Measurements from ENCODE around the gene PLD3.
"Not testable (repeated sequence)": the region's sequence is repeated elsewhere in the genome, so short reads cannot be mapped to it uniquely, and the experiment has no call there.

The PLD3 gene

DNA sequence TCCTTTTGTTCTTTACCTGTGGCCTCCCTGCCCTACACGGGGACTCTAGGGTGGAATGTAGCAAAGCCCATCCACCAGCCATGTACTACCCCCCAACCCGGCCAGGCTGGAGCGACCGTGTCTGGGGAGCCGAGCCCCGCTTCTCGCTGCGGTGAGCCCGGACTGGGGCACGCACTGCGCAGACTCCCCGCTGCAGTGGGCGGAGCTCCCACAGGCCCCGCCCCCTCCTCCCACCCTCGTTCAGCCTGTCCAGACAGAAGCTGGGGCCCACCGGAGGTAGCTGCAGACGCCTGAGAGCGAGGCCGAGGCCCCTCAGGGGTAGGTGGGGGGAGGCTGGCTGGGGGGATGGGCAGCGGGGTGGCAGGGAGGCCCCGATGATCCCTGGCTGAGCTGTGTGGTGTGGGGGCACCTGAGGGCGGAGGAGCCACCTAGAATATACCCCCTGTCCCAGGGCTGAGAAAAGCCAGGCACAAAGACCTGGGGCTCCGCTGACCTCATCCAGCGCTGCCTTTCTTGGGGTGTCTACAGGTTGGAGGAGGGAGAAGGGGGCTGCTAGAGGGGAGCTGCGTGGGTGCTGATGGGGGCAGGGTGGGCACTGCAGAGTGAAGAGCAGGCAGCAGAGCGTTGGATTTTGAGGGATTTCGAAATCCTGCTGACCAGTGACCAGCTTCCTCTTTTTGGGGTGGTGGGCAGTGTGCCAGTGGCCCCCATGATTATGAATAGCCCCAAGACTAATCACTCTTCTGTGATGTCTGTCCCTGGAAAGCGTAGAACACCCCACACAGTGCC, 17.3 kb downstream of the PLD3 start:
- peak; percentile 14 for DNase-seq (ENCODE audit: low spot score)

- no peak for DNase-seq (ENCODE audit: low spot score)
Measured at GRCh38 chr19:40366697-40367561, 18.4 kb downstream of the PLD3 start.

DNA sequence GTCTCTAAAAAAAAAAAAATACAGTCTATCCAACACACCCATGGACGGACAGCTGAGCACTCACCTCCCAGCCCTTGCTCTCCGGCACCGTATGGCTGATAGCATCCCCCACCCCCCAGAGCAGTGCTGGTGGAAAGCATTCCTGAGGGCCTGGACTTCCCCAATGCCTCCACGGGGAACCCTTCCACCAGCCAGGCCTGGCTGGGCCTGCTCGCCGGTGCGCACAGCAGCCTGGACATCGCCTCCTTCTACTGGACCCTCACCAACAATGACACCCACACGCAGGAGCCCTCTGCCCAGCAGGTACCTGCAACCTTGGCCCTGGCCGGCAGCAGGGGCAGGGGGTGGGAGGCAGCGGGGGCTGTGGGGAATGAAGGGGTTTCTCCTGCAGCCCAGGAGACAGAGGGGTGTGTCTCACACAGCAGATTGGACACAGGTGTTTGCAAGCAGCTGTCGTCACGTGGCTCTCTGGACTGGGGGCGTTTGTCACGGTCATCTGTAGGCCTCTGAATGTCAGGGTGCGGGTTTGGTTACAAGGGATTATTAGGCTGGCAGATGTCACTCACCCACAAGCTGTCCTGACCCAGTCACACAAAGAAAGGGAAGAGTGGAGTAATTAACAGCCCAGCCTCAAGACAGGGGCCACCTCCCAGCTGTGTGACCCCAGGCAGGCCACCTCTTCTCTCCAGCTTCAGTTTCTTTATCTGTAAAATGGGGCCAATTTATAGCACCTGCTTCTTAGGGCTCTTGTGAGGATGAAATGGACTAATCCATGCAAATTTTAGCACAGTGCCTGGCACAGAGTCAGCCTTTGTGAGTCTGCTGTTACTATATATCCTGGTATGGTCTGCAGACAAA, 19.3 kb downstream of the PLD3 start:
- DNase-seq (ENCODE audit: low spot score), result no peak

DNA sequence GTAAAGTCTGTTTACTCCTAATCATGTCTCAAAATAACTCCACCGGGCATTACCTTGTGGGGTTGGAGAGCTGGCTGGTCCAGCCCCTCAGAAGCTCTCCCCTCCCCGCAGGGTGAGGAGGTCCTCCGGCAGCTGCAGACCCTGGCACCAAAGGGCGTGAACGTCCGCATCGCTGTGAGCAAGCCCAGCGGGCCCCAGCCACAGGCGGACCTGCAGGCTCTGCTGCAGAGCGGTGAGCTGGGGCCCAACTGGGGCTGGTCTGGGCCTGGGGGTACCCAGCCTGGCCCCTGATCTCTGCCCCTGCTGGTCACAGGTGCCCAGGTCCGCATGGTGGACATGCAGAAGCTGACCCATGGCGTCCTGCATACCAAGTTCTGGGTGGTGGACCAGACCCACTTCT, 21.3 kb downstream of the PLD3 start:
- no peak for DNase-seq (ENCODE audit: low spot score)

GRCh38 chr19:40370253-40370652, 21.8 kb downstream of the PLD3 start:
- DNase-seq (ENCODE audit: low spot score), result not testable (repeated sequence)

DNA sequence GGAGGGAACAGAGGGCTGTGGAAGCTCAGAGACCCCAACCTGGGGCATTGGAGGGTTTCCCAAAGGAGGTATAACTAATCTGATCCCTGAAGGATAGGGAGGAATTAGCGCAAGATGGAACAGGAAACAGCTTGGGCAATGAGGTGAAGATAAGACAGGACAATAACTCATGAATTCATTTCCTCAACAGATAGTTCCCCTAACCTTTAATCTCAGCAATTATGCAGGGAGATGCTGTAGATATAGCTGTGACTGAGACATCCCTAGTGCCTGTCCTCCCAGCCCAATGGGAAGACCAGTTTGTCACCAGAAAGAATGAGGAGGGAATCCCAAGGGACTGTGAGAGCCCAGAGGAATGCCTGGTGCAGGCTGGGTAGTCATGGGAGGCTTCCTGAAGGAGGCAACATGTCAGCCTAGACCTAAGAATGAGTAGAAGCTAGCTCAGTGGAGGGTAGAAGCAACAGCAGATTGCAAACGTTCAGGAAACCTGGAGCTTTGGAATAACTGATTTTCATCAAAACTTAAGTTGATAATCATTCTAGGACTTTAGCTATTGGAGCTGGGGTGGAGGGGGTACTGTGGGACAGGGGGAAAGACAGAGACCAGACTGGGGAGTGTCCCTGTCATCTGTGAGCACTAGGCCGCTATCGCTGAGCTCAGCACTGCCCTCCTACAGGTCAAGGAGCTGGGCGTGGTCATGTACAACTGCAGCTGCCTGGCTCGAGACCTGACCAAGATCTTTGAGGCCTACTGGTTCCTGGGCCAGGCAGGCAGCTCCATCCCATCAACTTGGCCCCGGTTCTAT, 22.7 kb downstream of the PLD3 start:
- DNase-seq (ENCODE audit: low spot score), result no peak

GRCh38 chr19:40371802-40372122, 23.3 kb downstream of the PLD3 start:
- no peak for DNase-seq (ENCODE audit: low spot score)

DNA sequence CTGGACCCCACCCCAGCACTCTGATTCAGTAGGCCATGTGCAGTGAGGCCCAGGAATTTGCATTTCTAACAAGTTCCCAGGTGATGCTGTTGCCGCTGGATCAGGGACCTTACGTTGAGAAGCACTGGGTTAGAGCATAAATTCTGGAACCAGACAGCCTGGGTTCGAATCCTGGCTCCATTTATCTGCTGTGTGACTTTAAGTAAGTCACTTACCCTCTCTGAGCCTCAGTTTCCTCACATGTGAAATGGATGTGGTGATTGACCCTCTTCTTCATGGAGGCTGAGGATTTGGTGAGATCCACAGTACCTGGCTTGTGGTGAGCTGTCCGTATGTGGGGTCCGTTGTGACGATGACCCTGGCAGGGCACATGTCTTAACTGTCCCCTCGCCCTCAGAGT, 25.6 kb downstream of the PLD3 start:
- DNase-seq (ENCODE audit: low spot score), result no peak

- no peak for DNase-seq (ENCODE audit: low spot score)
Measured at GRCh38 chr19:40376286-40376862, 27.9 kb downstream of the PLD3 start.

DNA sequence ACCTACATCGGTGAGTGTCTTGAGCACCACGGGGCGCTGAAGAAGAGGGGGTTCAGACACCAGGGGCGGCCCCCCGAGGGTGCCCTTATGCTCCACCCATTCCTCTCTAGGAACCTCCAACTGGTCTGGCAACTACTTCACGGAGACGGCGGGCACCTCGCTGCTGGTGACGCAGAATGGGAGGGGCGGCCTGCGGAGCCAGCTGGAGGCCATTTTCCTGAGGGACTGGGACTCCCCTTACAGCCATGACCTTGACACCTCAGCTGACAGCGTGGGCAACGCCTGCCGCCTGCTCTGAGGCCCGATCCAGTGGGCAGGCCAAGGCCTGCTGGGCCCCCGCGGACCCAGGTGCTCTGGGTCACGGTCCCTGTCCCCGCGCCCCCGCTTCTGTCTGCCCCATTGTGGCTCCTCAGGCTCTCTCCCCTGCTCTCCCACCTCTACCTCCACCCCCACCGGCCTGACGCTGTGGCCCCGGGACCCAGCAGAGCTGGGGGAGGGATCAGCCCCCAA, 29.4 kb downstream of the PLD3 start:
- DNase-seq (ENCODE audit: low spot score), result no peak

DNA sequence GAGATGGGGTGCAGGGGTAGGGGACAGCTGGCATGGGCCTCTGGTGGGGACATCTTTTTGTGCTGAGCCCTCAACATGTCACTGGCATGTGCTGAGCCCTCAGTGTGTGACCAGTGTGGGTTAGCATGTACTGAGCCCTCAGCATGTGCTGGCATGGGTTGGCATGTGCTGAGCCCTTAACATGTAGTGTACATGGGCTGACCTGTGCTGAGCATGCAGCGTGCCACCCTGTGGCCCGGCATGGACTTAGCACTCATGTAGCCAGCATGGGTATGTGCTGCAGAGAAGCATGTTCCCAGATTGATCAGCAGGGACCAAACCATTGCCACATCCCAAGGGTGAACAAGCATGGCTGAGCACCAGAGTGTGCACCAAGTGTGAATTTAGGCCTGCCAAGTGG, 30.0 kb downstream of the PLD3 start:
- no peak for DNase-seq (ENCODE audit: low spot score)

DNA sequence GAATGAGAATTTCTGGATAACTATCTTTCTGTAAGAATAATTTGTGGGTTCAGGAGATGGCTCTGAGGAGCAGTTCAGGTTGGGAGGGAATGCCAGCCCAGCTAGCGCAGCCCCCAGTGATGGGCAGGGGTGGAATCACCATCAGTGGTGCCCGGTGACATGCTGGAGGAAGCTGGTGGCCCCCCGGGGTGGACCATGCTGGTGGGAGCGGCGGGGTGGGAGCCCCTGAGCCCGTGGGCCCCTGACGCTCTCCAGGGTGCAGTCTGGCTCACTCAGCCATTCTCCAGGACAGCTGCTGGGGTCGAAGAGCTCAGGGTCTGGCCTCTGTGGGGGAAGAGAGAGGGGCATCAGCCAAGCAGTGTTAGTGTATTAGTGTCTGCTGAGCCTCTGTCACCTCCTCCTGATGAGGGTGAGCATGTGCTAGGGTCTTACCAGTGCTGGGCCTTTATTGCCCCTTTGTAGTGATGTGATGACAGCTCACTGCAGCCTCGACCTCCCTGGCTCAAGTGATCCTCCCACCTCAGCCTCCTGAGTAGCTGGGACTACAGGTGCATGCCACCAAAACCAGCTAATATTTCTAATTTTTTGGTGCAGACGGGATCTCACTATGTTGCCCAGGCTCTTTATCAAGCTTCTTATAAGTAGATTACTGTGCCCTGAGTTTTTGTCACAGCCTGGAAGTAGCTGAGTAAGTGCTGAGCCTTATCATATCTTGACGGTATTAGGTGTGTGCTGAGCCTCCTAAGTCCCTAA, 31.1 kb downstream of the PLD3 start:
- no peak for DNase-seq (ENCODE audit: low spot score)

GRCh38 chr19:40380199-40381037, 31.9 kb downstream of the PLD3 start:
- no peak for DNase-seq (ENCODE audit: low spot score)

- no peak for DNase-seq (ENCODE audit: low spot score)
Measured at GRCh38 chr19:40381321-40381720, 32.8 kb downstream of the PLD3 start.

DNA sequence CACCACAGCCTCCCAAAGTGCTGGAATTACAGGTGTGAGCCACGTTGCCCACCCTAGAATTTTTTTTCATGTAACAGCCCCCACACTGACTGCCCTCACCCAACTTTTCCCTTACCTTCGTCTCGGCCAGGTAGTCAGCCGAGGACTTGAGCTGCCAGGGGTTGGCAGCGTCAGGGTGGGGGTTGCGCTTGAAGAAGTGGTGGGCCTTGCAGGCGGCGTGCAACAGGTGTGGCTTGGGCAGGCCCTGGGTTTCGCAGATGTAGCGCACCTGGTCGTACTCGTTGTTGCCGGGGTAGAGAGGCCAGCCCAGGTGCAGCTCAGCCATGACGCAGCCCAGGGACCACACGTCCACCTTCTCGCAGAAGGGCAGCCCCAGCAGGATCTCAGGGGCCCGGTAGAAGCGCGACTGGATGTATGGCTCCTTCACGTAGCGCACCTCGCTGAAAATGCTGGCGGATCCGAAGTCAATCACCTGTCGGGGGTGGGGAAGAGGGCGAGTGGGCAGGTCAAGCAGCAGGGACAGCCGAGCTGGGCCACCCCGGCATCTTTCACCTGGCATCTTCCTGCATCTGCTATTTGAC, 35.3 kb downstream of the PLD3 start:
- DNase-seq (ENCODE audit: low spot score), result no peak

DNA sequence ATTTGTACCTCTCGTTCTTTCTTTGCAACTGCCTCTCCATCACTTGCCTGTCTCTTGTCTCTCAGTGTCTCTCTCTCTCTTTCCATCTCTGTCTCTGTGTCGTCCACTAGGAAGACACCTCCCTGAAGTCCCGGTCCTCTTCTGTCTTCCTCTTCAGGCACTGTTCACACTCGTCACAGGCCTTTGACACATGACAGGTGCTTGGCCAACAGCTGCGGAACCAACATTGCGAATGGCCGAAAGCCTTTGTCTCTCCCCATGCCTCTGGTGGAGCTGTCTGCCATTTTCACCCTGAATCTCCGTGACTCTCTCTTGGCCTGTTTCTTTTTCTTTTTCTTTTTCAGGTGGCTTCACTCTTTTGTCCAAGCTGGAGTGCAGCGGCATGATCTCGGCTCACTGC, 38.7 kb downstream of the PLD3 start:
- no peak for DNase-seq (ENCODE audit: low spot score)

GRCh38 chr19:40388481-40388880, 40.0 kb downstream of the PLD3 start:
- no peak for DNase-seq (ENCODE audit: low spot score)

GRCh38 chr19:40389404-40390083, 41.0 kb downstream of the PLD3 start:
- no peak for DNase-seq (ENCODE audit: low spot score)
